ENCODE results near the gene NFAM1.

Gene NFAM1

DNA sequence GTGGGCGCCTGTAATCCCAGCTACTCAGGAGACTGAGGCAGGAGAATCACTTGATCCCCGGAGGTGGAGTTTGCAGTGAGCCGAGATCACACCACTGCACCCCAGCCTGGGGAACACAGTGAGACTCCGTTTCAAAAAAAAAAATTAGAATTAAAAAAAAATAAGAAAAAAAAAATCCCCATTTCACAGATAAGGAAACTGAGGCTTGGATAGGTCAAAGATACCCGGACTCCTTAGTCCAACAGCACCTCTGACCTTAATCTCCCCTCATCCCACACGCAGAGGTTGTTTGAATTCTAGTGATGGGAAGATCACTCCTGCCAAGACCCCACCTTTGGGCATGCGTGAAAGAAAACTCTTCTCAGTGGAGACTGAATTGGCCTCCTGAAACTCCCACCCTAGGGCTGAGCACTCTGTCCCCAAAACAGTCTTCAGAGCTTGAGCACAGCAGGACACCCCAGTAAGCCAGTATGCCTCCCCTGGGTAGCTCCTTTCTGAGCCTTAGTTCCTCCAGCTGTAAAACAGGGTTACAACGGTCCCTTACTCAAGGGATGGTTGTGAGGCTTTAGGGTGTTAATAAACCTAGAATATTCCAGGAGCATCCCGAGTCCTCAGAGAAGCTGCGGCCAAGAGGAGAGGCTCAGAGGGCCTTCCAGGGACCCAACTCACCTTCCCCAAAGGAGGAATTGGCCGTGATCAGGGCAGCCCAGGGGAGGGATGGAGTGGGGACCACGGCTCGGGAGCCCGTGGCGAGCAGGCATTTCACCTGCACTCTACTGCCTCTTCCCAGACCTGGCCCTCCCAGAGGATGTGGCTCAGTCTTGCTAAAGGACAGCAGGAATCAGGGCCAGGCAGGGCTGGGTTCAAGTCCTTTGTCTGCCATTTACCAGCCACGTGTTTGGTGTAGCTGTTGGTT is 73.3 kb downstream of the NFAM1 start:
- DNase-seq (ENCODE audit: low read depth) = no peak

DNA sequence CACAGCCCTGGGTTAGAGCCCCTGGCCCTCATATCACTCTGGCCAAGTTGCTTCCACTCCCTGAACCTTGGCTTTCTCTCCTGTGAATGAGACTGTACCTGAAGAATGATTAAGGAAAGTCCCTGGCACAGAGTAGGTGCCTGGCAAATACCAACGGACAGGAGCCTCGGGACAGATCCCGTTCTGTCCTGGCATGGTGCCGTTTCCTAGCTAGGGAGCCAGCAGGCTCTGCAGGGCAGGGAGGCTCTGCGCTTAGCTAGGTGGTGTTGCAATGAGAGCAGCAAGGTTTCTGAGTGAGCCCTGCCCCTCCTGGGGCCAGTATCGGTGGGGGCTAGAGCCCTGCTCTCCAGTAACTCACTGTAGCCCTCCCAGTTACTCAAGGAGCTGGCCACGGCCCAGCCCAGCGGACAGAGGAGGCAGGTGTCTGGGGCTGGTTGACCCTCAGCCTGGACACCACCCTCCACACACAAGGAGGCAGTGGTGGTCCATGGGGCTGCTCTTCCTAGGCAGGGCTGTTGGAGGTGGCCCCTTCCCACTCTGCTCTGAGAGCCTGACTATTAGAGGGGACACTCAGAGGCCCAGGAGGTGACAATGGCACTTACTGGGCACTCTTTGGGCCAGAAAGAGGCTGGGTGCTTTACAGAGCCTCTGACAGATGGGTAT is 74.4 kb downstream of the NFAM1 start:
- no peak for DNase-seq (ENCODE audit: low read depth)

DNA sequence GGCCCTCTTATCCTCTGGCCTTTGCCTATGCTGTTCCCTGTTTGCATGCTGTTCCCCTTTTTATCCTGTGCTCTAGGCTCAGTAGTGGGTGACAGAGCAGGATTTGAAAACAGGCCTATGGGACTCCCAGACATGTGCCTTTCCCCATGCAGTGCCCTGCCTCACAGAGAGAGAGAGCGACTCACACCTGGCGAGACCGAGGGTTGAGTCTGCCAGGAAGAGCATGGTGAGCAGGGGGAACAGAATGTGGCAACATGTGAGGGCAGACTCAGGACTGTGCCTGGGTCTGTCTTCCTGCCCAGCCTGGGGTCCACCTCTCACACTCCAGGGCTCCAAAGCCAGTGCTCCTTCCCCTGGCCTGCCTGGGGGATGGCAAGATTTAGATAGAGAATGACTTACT is 75.0 kb downstream of the NFAM1 start:
- no peak for DNase-seq (ENCODE audit: low read depth)

DNA sequence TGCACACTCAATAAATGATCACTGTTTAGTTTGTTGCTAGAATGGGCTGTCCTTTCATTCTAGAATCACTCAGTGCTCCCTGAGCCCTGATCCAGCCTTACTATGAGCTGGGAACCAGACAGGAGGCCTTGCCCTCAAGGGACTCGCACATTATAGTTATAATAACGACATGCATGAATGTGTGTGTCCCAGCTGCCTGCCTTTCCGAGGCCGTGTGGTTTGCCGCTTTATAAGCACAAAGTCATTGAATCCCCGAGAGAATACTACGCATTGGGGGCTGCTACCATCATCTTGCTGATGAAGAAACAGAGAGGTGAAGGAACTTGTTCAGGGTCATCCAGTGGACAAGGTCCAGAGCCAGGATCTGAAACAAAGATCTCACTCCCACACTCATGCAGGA is 75.7 kb downstream of the NFAM1 start:
- DNase-seq (ENCODE audit: low read depth) = no peak

DNA sequence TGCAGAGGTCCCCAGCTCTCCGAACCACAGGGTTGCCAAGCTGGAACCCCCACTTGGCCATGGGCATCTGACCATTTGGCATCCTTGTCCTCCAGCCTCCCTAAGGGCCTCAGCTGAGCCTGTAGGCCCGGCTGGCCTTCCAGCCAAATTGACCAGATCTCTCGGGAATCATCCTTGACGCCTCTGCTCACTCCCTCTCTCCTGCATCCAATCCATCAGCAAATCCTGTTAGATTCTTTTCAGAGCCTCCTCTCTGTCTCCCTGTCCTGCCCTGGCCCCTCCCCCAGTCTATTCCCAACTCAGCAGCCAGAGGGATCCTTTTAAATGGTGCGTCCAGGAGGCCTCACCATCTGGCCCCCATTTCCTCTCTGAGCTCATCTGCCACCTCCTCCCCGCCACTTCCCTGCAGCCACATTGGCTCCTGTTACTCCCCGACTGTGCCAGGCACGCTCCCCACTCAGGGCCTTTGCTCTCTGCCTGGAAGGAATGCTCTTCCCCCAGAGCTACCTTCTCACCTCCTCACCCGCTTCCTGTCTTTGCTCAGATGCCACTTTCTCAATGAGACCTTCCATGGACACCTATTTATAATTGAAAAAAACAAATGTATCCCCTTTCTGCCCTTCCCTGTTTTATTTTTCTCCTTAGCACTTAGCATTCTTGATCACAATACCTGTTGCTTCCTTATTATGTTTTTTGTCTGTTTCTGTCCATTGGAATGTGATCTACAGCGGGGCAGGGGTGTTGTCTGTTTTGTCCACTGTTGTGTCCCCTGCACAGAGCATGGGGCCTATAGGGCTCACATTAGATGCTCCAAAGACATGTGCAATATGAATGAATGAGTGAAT is 78.1 kb downstream of the NFAM1 start:
- DNase-seq (ENCODE audit: low read depth) = no peak

DNA sequence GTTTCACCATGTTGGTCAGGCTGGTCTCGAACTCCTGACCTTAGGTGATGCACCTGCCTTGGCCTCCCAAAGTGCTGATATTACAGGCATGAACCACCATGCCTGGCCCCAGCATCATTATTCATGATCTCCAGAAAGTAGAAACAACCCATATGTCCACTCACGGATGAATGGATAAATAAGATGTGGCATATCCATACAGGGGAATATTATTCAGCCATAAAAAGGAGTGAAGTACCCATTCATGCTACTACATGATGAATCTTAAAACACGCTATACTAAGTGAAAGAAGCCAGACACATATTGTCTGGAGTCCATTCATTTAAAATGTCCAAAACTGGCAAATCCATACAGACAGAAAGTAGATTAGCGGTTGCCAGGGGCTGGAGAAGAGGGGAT is 81.8 kb downstream of the NFAM1 start:
- no peak for DNase-seq (ENCODE audit: low read depth)

DNA sequence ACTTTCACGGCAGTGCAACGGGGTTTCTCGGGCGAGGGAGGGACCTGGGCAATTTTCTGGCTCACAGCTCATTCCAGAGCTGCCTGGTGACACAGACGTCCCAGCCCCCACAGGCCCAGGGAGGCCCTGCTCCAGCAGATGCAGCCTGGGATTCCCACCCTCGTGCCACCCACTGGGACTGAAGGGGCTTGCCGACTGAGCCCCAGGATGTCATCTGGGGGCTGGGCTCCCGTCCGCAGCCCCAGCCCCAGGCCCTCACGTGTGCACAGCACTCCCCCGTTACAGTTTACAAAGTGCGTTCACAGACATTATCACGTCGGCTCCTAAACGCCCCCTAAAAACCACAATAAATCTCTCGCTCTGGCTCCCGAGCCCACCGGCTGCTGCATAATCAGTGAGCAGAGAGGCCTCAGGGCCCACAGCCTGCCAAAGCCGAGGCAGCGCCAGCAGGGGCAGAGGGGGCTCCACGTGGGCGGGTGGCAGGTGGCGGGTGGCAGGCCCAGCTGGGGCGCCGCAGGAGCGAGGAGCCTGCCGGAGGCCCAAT is 84.8 kb downstream of the NFAM1 start:
- DNase-seq (ENCODE audit: low read depth) = no peak

DNA sequence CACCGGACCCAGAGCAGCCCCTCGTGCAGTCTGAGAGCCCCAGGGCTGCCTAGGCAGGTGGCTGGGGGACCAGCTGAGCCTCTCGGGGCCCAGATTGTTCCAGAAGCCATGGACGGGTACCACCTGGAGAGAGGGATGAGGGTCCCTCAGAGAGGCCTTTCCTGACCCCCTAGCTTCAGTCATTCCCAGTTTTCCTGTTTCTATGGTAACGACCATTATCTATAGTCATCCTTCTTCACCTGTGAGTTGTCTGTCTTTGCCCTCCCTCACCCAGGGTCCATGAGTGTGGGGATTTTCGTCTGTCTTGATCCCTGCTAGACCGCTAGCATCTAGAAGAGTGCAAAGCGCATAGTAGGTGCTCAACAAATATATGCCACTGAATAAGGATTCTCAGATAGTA is 85.5 kb downstream of the NFAM1 start:
- no peak for DNase-seq (ENCODE audit: low read depth)

DNA sequence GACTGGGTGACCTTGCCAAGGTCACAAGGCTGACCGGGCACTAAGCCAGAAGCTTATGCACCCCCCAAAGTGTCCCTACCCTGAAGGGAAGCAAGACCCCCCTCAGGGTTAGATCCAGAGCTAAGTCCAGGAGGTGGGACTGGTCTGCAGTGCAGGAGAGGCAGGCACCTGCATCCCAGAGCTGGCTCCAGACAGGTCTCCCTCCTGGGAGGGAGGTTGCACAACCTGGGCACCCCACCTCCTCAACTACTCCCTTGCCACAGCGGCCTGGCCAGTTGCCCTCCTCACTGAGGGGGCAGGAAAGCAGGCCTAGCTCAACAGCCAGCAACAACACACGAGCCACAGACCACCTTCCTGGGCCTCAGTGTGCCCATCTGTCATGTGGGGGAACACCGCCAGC is 86.7 kb downstream of the NFAM1 start:
- no peak for DNase-seq (ENCODE audit: low read depth)

DNA sequence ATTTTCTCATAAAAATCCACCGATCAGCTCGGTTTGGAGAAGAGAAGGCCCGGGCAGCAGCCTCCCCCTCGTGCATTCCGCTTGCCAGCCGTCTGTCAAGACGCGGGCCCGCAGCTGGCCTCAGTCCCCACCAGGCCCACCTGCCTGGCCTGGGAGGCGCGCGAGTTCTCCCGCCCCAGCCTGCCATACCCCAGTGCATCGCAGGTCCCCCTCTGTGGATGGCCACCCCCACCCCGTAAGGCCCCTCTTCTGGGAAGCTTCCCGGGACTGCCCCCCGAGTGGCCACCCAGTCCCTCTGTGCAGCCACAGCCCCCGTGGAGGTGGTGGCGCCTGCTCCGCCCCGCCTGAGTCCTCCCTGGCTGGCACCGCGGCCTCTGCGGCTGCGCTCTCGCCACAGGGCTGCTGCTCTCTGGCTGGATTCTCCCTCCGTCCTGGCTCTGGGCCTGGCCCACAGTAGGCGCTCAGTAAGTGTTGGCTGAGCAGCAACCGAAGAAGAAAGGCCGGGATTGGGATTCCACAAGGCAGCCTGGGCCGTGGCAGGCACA is 87.8 kb downstream of the NFAM1 start:
- DNase-seq (ENCODE audit: low read depth) = no peak

DNA sequence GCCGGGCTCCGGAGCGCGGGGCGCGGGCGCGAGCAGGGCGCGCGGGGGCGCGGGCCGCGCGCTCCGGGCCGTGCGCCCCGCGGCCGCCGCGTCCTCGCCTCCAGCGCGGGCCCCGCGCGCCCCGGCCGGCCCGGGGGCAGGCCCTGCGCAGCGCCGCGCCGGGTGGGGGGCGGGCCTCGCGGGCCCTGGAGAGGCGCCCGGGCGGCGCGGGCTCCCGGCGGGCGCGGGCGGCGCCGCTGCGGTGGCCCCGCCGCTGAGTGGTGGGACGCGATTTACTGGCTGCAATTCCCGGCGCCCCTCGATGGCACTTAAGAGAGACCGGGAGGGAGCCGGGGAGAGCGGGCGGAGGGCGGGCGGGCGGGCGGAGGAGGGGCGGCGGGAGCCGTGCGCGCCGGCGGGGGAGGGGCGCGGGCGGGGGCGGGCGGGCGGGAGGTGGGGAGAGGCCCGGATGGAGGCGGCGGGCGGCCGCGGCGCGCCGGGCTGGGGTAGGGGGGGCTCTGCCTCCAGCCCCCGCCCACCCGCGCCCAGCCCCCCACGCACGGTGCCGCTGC is 88.6 kb downstream of the NFAM1 start:
- no peak for DNase-seq (ENCODE audit: low read depth)

DNA sequence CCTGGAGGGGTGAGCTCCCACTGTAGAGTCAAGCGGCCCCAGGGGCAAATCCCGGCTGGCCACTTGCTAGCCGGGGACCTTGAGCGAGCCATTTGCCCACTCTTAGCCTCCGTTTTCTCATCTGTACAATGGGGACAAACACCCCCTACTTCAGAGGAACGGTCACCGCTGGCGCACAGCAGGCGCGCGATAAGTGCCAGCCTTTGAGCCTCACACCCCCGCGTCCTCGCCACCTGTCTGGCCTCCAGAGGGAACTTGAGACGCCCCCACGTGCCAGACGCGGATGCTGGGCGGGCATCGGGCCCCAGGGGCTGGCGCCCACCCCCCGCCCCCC is 89.1 kb downstream of the NFAM1 start:
- no peak for DNase-seq (ENCODE audit: low read depth)

DNA sequence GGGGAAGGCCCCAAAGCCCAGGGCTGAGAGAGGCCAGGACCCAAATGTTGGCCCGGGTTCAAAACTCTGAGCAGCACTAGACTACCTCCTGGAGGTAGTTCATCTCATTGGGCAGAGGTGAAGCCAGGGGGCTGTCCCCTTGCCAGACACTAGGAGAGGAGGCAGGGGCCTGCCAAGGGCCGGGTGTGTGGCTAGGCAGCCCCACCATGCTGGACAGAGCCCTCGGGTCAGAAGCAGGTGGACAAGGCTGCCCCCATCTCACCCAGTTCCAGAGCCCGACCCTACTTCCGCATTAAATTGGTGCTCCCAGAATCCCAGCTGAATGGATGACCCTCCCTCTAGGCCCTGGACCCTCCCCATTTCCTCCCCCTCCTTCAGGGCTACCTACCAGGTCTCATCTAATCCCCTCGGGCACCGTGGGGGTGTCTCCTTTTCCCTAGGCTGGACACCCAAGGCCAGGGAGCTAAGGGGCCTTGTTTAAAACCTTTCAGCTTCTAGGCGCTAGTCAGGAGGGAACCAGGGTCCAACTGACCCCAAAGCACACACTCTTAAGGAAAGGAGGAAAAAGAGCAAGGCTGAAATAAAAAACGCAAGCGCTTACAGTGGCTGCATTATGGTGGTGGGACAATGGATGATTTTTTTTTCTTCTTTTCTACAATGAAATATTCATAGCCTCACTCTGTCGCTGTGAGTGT is 89.6 kb downstream of the NFAM1 start:
- DNase-seq (ENCODE audit: low read depth) = no peak

DNA sequence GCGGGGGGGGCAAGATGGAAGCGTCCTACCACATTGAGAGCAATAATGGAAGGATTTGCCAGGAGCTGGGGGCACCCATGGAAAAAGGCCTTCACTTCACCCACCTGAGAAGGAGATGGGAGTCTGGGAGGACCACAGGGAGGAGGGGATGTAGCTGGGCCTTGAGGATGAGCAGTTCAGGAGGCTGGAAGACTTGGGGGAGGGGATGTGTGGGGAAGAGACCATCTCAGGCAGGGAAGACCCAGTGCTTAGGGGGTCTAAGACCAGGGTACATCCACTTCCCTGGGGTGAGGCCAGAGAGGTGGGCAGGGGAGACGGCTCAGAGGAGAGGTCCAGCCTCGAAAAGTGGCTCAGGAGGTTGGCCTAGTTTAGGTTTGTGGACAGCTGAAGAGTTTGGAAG is 90.4 kb downstream of the NFAM1 start:
- no peak for DNase-seq (ENCODE audit: low read depth)

DNA sequence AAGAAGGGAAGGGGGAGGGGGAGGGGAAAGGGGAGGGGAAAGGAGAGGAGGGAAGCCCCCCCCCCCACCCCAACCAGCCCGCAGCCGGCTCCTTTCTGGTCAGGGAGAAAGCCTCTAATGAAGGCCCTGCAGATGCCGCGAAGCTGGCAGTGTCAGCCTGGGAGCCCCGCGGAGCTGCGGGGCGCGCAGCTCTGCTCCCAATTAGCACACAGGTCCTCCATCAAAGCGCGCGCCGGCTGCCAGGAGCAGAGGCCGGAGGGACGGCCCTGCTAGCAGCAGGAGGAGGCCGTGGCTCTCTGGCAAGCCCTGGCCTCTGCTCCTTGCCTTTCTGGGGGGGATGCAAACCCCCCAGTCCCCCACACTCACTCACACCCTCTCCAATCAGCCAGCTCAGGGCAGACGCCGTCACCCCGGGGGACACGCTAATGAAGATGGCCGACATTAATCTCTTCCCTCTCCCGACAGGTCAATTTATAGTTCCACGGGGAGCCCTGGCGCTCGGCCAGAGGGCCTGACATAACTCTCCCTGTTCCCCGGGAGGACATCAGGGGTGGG is 91.3 kb downstream of the NFAM1 start:
- DNase-seq (ENCODE audit: low read depth) = no peak

DNA sequence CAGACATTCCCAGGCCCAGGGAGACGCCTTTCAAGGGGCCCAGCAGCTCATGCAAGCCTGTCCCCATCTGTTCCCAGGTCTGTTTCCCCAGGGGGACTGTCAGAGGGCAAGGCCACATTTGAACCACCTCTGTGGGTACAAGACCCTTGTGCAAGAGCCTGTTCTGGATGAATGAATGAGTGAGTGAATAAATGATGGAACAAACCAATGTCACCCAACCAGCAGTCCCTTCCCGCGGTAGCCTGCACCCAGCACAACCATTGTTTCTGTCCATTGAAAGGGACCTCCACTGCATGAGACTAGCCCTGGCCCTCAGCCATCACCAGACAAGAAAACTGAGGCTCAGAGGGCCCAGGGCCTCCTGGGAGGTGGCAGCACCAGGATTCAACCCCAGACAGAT is 92.1 kb downstream of the NFAM1 start:
- no peak for DNase-seq (ENCODE audit: low read depth)

DNA sequence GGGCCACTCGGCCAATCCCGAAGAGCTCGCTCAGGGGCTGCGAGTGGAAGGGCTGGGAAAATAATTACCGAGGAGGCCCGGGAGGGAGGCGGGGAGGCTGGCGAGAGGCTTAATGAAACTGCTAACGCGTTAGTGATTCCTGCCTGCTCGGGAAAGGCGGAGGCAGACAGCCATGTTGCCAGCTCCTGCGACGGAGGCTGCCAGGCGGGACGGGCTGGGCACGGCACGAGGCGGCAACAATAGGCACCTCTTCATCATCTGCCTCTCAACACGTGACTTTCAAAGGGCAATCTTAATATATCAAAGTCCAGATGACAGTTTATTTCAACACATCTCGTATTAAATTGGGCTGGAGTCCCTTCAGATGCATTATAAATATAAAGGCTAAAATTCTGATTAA is 93.7 kb downstream of the NFAM1 start:
- DNase-seq (ENCODE audit: low read depth) = no peak

DNA sequence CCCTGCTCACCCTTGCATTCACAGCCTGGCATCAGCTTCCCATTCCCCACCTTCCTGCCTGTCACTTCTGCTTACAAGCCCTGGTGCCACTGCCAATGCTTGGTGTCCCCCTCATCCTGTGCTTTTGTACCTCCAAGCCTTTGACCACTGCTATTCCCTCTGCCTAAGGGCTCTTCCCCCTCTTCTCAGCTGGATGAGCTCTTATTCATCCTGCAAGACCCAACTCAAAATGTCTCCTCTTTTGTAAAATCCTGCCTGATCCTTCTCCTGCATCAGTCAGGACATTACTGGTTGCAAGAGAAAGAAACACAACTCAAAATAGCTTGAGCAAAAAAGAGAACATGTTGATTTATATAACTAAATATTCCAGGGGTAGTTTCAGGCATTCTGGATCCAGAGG is 94.8 kb downstream of the NFAM1 start:
- DNase-seq (ENCODE audit: low read depth) = no peak

DNA sequence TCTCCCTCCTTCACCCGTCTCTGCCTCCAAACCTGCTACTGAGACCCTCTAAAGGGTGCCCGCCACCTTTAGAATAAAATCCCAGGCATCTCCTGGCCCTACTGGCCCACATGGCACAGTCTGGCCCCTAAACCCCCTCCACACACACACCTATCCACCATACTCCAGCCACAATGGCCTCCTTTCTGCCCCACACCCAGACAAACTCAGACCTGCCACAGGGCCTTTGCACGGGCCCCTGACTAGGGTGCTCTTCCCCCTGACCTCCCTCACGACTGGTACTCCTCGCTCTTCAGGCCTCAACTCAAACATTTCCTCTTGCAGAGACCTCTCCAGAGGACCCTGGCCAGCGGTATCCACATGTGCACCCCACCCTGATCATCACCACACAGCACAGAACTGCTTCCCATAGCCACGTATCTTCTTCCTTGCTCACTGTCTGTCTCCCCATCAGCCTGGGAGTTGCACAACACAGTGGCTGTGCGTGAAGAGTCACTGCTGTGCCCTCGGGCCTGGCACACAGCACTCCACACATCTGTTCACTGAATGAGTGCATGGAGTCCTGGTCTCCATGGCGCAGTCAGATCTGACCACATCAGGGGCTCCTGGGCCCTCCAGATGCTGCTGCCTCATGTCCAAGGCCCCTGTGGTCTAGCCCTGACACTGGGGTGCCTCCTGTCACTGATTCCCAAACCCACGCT is 95.5 kb downstream of the NFAM1 start:
- no peak for DNase-seq (ENCODE audit: low read depth)

DNA sequence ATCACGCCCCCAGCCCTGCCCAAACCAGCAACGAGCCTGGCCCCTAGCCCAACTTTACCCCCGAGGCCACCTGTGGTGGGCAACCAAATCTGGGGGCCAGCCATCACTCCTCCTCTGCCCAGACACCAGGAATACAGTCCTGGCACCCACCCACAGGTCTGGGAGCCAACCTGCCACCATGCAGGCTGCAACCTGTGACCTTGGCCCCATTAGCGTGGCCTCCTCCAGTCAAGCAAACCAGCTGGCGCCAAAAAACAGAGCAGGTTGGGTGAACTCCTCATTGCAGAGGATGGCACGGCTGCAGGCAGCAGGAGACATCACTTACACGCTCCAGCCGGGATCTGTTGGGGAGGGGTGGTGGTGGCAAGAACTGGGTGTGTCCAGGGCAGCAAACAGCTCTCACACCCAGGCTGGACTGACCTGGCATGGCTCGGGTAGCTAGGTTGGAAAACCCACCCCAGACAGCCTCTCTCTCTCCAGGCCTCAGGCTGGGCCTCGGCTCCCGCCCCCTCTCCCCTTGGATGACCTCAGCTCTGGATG is 96.3 kb downstream of the NFAM1 start:
- DNase-seq (ENCODE audit: low read depth) = no peak

All from CMK (cell line).